GM19239 (cell line): ENCODE measurements around the gene CYP27A1.

Source experiments
- DNase-seq: peaks from one replicate; pipeline ENCODE4 v3.0.0; 2011; ENCODE audit warnings: low spot score; ENCODE audit not compliant: insufficient read length
- FAIRE-seq: peaks from 2 replicates; lab custom pipeline; 2011; peaks lifted over from hg19 to GRCh38; lab: Jason Lieb, UNC

CYP27A1 gene

DNA sequence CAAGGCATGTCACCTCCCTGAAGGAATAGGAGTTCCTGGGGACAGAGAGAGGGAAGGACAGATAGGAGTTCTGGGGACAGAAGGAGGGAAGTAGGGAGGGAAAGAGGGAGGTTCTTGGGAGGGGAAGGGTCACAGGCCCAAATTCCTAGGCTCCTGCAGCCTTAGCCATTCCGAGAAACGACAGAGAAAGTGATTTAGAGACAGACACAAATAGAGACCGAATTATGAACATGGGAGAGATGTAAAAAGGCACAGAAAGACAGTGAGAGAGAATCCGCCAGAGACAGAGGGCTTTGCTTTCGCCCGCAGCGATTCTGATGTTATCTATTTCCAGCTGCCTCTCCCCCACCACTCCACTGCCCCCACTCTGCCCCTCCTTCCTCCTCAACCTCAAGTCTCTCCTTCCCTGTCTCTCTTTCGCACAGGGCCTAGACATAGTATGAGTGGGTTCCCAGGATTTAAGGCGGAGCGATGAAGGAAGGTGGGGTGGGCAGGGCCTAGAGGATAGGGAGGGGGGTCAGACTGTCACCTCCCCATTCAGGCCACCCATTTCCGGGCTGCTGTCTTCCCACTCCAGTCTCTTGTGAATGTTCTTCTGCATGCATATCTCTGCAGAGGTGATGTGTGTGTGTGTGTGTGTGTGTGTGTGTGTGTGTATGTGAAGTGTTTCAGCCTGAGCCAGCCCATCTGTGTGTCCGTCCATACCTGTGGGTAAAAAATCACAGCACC, 74.4 kb downstream of the CYP27A1 start:
- no peak for DNase-seq
- no peak for FAIRE-seq

DNA sequence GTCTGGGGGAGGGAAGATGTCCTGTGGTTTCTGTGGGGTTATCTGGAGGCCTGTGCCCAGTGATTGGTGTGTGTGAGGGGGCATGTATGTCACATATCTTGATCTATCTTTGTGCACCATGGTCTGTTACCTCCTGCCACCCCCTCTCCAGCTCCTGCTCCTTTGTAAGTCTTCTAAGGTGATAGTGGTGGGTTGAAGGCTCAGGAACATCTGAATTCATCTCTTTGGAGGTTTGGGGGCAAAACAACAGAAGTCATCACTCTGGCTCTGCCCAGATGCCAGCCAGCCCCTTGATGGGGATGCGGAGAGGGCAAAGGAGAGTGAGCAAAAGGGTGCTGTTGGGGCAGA, 74.9 kb downstream of the CYP27A1 start:
- FAIRE-seq (no peak), DNase-seq (no peak)

DNA sequence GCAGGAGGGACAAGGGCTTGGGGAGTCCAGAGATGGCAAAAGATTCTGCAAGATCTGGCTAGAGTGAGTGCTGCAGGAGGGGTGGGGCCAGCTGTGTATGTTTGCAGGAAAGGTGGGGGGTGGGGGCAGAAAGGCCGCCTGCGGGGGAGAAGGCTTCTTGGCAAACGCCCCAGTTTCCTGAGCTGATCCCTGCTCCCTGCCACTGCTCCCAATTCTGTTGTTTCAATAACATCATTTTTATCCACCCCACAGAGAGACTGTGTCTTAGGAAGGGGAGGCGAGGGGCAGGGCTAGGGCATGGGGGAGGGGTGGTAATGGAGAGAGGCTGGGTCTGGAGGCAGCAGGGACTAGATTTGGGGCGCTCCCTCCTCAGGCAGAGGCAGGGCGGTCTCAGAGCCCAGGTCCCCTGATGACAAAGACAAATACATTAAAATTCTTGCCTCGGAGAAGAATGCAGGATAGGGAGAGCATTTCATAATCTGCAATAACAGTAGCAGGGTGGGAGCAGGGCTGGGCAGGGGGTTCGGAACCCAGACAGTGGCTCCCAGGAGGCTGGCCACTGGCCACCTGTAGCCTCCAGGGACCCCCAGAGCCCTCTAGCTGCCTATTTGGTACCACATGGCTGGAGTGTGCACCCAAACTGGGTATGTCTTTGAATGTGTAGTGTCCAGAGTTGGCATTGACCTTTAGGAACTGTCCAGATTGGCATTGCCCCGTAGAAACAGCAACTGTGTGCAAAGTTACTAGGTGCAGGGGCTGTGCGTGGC, 75.6 kb downstream of the CYP27A1 start:
- DNase-seq (no peak), FAIRE-seq (no peak)

DNA sequence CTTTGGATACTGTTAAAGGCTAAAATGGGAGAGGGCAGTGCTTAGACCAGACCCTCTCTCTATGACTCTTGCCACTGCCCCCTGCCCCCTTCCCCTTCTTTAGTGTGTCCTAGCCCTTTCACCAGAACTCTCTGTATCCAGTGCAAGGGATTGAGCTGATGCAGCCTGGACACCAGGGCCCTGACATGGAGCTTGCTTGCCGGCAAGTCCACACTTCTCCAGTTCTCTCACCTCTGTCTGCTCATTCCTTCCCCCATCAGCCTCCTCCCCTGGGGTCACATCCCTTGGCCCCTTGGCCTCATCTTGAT, 76.1 kb downstream of the CYP27A1 start:
- no peak for FAIRE-seq
- DNase-seq: no peak

DNA sequence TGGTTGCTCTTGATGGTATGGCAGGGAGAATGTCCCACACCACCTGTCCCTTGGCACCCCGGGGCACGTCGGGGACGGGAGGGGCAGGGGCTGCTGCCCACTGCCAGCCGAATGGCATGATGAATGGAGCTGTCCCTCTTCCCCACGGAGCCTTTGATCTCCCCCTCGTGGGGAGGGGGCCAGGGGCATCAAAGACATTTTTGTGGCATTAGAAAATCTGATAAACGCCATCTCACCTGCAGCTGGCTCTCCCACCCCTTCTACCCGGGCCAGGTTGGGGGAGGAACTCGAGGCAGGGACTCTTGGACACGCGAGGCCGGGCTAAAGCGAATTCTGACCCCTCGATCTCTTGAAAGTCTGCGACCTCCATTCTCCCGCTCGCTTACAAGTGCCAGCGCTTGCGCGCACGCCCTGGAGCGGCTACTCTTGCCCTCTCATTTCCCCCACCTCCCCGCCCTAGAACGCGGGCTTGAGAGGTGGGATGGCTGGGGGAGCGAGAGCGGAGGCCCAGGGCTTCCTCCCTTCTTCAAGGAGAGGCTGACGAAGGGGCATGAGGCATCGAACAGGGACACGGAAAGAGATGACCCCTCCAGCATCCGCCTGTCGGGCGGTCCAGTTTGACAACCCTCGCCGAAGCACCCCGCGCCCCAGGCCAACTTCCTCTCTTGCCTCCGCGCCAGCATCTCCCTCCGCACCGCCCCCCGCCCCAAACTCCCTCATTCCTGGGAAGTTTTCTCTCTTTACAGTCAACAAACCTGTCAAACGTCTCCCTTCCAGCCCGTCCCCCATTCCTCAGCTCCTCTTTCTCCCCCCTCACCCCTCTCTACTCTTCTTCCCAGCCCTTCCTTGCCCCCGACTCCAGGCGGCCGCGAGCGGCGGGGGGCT, 77.0 kb downstream of the CYP27A1 start:
- FAIRE-seq: no peak
- DNase-seq: no peak

DNA sequence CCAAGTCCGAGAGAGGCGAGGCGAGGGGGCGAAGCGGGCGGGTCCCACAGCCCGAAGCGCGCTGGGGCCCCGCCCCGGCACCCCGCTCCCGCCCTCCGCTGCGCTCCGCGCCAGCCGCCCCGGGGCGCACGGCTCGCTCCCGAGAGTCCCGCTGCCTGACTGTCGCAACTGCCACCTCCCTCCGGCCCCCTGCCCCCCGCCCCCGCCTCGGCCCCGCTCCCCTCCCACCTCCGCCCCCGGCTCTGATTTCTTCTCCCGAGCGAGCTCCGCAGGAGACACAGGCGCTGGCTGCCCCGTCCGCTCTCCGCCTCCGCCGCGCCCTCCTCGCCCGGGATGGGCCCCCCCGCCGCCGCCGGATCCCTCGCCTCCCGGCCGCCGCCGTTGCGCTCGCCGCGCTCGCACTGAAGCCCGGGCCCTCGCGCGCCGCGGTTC, 77.6 kb downstream of the CYP27A1 start, which contains the start of gene WNT6:
Gene WNT6 (plus strand): TSS at position 250 of the 432 bp plus-strand sequence. CDS start 233 bp downstream, outside the sequence.
- DNase-seq (no peak), FAIRE-seq (no peak)

DNA sequence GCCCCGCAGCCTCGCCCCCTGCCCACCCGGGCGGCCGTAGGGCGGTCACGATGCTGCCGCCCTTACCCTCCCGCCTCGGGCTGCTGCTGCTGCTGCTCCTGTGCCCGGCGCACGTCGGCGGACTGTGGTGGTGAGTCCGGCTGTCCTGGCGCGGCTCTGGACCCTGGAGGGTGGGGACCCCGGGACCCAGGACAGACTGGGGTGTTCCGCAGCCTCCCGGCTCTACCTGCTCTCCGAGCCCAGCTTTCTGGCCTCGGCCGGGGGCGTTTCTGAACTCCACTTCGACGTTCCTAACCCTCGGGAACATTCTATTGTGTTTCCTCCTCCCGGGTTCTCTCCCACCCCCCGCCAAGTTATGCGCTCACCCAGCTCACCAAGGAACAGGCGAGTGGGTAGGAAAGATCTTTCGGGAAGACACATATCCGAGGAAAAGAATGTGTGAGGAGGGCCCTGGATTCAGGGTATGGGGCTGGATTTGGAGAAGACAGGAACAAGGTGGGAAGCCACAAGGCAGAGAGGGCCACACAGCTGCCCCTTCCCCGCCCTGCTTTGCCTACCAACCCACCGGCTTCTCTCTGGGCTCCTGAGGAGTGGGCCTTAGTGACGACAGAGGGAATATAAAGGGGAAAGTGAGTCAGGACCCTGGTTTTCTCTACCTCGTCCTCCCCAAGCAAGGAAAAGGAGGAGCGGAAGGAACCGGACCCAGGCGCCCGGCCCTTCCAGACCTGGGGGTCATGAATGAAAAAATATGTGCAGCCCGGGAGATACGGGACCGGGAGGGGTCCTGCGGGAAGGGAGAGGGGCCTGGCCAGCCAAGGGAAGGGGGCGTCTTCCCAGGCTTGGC, 78.3 kb downstream of the CYP27A1 start:
- DNase-seq (no peak), FAIRE-seq (no peak)

DNA sequence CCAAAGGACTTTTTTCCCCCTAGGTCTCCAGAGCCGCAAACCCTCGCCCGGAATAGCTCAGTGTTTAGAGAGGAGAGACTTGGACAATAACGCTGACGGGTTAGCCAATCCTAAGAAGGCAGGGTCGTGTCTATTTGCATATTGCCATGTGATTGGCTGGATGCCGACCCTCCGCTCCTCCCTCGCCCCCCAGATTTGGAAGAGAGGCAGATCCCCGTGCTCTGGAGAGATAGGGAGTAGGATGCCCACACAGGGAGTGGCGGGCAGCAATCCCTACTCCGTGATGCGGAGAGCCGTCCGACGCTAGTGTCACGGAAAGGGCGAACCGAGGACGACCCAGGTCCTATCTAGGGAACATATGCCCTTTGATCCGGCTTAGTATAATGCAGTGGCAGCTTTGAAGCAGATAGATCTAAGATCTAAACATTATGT, 79.0 kb downstream of the CYP27A1 start:
- no peak for DNase-seq
- FAIRE-seq: no peak

DNA sequence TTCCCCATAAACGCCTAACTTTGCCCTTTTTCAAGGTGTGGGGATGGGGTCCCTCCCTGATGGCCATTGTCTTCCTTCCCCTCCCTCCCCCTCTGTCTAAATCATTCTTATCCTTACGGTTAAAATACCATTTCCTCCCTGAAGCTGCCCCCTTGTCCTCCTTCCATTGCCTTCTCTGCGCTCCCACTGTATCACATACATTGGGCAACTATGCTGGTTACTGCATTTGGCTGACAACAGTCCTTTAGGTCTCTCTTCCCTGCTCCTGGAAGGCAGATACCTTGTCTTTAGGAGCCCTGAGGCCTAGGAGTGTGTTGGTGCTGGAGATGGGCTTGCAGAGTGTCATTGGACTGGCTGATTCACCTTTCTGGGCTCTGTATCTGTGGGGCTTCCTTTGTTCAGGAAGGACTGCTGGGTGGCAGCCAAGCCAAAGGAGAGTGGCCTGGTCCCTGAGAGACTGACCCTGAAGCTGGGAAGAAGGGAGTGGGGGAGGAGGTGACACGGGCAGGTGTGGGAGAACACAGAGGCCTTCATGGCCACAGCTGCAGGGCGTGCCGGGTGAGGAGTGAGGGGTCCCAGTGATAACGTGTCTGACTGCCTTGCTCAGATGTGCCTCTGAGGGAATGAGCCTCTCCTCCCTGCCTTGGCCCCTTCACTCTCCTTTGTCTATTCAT, 79.8 kb downstream of the CYP27A1 start:
- FAIRE-seq: no peak

DNA sequence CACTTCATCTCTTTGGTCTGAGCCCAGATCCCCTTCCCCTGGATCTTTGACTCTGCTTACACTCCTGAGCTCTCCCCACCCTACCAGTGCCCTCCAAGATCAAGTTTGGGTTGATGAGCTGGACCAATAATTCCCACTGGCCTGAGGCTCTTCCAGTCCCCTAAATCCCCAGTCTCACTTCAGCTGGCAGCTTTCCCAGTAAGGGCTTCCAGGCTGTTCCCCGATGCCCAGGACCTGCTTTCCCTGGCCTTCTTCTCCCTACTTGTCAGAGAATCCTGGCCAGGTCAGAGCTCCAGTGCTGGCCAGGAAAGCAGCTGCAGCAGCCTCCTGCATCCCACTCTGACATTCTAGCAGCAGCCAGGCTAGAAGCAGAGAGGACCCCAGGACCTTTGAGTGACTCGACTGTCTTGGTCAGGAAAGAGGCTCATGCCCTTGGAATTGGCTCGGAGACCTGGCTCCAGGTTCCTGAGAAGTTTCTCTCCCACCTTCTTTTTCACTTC, 81.1 kb downstream of the CYP27A1 start:
- DNase-seq (no peak), FAIRE-seq (no peak)

More for the DNA sequence above, 79.8 kb downstream of the CYP27A1 start:
- no peak for DNase-seq
